Thymus (tissue), 11 donors: Measurements from ENCODE around the gene SRP68. TPM values are rescaled to one million over a fixed set of nuclear protein-coding genes. Genes with fewer than 3 reads are reported as not detected.

Experiments used
- DNase-seq, 9 donors: peaks; one replicate each; pipeline ENCODE4 v3.0.0-alpha.2; 2013; ENCODE audit warnings: low spot score in 9 of 9, low read depth in 6 of 9, missing footprints in 1 of 9
- H3K27ac ChIP-seq, 2 donors: one replicate each; pipeline ENCODE4 v1.5.1; 2013; ENCODE audit warnings: control low read depth in 1 of 2, low read depth in 1 of 2, low read length in 1 of 2, mild to moderate bottlenecking in 1 of 2, moderate library complexity in 1 of 2
- H3K27me3 ChIP-seq, 2 donors: one replicate each; pipeline ENCODE4 v1.5.1; 2013; ENCODE audit warnings: low read length in 1 of 2; ENCODE audit not compliant: control insufficient read depth in 2 of 2, insufficient read depth in 1 of 2
- H3K36me3 ChIP-seq, 2 donors: one replicate each; pipeline ENCODE4 v1.5.1; 2013; ENCODE audit warnings: low read length in 1 of 2, mild to moderate bottlenecking in 1 of 2, moderate library complexity in 1 of 2; ENCODE audit not compliant: control insufficient read depth in 2 of 2, insufficient read depth in 2 of 2
- H3K4me1 ChIP-seq, 2 donors: one replicate each; pipeline ENCODE4 v1.5.1; 2013; ENCODE audit warnings: low read length in 2 of 2; ENCODE audit not compliant: control insufficient read depth in 2 of 2, insufficient read depth in 2 of 2
- H3K4me3 ChIP-seq, 2 donors: one replicate each; pipeline ENCODE4 v1.5.1; 2013; ENCODE audit warnings: low read length in 2 of 2, control low read depth in 1 of 2, mild to moderate bottlenecking in 1 of 2
- H3K9me3 ChIP-seq, 2 donors: one replicate each; pipeline ENCODE4 v1.5.1; 2013; ENCODE audit warnings: low read length in 1 of 2, mild to moderate bottlenecking in 1 of 2; ENCODE audit not compliant: control insufficient read depth in 2 of 2, insufficient read depth in 1 of 2
- WGBS: extraction: QIAGEN DNeasy Blood & Tissue Kit; methylation state at CpG from one replicate; pipeline ENCODE4 v1.1.7; 2013; 5-methylcytosine and 5-hydroxymethylcytosine counted together
- polyA plus RNA-seq: library from polyadenylated mRNA; stranded (reverse); fragments of 200-250 nt; gene quantifications from one replicate; pipeline ENCODE4 v1.2.3, GENCODE V29; 2013
- total RNA-seq: library from RNA; stranded (reverse); fragments of 120-200 nt; gene quantifications from one replicate; pipeline ENCODE4 v1.2.4, GENCODE V29; 2013
- donor health status: healthy.

The SRP68 gene
- total and polyA plus RNA-seq, 2 donors, result 19.9 to 47.6 TPM

- WGBS, result 96% methylated on average over 17 of the region's 17 CpGs
- no peaks in the 10 kb centered on the region for H3K9me3 ChIP-seq
- no peaks in the 10 kb centered on the region for H3K27me3 ChIP-seq
- no peak overlapping the region for H3K4me3 ChIP-seq
- DNase-seq, result no peak
- no peak overlapping the region for H3K27ac ChIP-seq
- peaks cover 66 to 85% of the 10 kb centered on the region in 2 donors for H3K36me3 ChIP-seq
- no peaks in the 10 kb centered on the region for H3K4me1 ChIP-seq
Observed at GRCh38 chr17:76053246-76054111, 18.8 kb downstream of the SRP68 start.

GRCh38 chr17:76051561-76051960, 20.8 kb downstream of the SRP68 start:
- Histone ChIP-seq H3K27ac (no peak overlapping the region), H3K36me3 (peaks cover 68 to 83% of the 10 kb centered on the region in 2 donors), H3K9me3 (no peaks in the 10 kb centered on the region), H3K27me3 (no peaks in the 10 kb centered on the region), H3K4me1 (no peaks in the 10 kb centered on the region), H3K4me3 (no peak overlapping the region)
- no peak for DNase-seq
- WGBS, result 98% methylated on average over 6 of the region's 6 CpGs

GRCh38 chr17:76050538-76051467, 21.5 kb downstream of the SRP68 start:
- WGBS, result 98% methylated on average over 11 of the region's 11 CpGs
- Histone ChIP-seq H3K9me3 (no peaks in the 10 kb centered on the region), H3K27me3 (no peaks in the 10 kb centered on the region), H3K36me3 (peaks cover 68 to 83% of the 10 kb centered on the region in 2 donors), H3K4me3 (no peak overlapping the region), H3K27ac (no peak overlapping the region), H3K4me1 (no peaks in the 10 kb centered on the region)
- DNase-seq, result no peak

DNA sequence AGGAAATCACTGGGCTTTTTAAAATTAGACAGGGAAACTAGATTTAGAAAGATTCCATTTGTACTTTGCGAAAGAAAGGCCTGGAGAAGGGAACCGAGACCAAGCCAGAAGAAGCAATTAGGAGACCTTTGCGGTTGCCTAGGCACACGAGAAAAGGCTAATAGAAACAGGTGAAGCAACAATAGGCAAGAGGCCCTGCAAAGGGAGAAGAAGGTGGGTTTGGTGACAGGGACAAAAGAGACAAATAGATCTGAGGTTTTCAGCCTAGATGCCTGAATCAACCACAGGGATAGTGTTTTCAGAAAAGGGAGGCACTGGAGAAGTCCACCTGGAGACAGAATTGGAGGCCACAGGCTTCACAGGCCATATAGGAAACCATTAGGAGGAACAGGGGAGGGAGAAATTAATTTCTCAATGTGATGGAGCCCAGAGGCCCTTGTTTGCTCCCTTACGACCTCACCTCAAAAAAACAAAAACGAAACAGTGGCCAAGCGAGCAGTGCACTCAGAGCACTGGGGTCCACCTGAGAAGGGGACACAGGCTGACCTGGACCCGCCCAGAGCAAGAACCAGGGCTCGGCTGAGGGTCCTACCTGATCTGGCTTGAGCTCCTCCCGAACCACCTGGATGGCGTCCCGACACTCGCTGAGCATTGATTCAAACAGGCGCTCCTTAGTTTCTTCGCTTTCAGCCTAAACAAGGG, 22.3 kb downstream of the SRP68 start:
- no peak for DNase-seq
- Histone ChIP-seq H3K4me3 (no peak overlapping the region), H3K4me1 (no peaks in the 10 kb centered on the region), H3K36me3 (peaks cover 69 to 87% of the 10 kb centered on the region in 2 donors), H3K9me3 (no peaks in the 10 kb centered on the region), H3K27ac (no peak overlapping the region), H3K27me3 (no peaks in the 10 kb centered on the region)
- WGBS, result 97% methylated on average over 15 of the region's 15 CpGs

DNA sequence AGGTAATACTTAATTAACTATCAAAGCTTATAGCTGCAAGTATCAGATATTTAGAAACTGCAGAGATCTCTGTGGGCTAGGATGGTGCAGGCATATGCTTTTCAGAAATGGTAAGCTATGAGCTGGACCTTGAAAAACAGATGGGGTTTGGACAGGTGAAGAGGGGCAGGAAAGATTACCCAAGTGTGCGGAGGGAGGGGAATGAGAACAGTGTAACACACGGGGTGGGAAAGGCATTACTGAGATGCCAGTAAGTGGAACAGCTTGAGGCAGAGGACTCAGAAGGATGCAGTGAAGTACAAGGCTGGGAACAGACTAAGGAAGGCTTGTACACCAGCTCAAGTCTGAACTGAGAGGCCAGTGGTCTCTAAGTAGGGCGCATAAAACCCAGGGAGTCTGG, 23.1 kb downstream of the SRP68 start:
- no peak overlapping the region for H3K27ac ChIP-seq
- H3K9me3 ChIP-seq, result no peaks in the 10 kb centered on the region
- no peak for DNase-seq
- 98% methylated on average over 3 of the region's 3 CpGs for WGBS
- H3K36me3 ChIP-seq, result peaks cover 76 to 90% of the 10 kb centered on the region in 2 donors
- no peaks in the 10 kb centered on the region for H3K4me1 ChIP-seq
- H3K4me3 ChIP-seq, result no peak overlapping the region
- no peaks in the 10 kb centered on the region for H3K27me3 ChIP-seq

- H3K27me3 ChIP-seq, result no peaks in the 10 kb centered on the region
- H3K9me3 ChIP-seq, result no peaks in the 10 kb centered on the region
- no peak overlapping the region for H3K4me3 ChIP-seq
- H3K4me1 ChIP-seq, result no peaks in the 10 kb centered on the region
- no peak overlapping the region for H3K27ac ChIP-seq
- no peak for DNase-seq
- 84% methylated on average over 9 of the region's 9 CpGs for WGBS
- H3K36me3 ChIP-seq, result peaks cover 76 to 90% of the 10 kb centered on the region in 2 donors
Observed at GRCh38 chr17:76048711-76049110, 23.6 kb downstream of the SRP68 start.

DNA sequence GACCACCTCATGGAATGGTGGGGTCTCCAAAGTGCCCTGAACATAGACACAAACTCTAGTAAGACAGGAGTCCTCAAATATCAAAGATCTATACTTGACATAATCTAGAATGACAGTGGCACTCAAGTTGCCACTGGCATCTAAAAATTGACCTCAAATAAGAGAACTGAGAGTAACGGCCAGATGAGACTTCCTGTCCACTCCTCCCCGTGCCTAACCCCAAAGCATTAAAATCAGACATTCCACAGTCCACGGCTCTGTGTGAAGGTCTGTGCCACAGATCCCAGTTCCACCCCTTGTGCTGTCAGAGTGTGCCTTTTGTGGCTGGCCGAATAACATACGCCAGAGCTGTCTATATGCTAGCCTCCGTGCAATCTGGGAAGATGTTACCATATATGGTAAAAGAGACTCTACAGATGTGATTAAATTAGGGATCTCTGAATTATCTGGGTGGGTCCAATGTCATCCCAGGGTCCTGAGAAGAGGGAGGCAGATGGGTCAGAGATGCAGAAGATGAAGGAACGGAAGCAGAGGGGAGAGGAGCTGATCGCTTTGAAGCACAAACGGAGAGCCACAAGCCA, 24.2 kb downstream of the SRP68 start:
- no peak for DNase-seq

GRCh38 chr17:76046064-76046463, 26.3 kb downstream of the SRP68 start:
- peaks cover 90 to 94% of the 10 kb centered on the region in 2 donors for H3K36me3 ChIP-seq
- no peak overlapping the region for H3K4me3 ChIP-seq
- no peak overlapping the region for H3K27ac ChIP-seq
- H3K4me1 ChIP-seq, result no peaks in the 10 kb centered on the region
- DNase-seq, result no peak
- H3K27me3 ChIP-seq, result no peaks in the 10 kb centered on the region
- 94% methylated on average over 8 of the region's 8 CpGs for WGBS
- H3K9me3 ChIP-seq, result no peaks in the 10 kb centered on the region

More for the DNA sequence above, 24.2 kb downstream of the SRP68 start:
- Histone ChIP-seq H3K9me3 (no peaks in the 10 kb centered on the region), H3K36me3 (peaks cover 76 to 90% of the 10 kb centered on the region in 2 donors), H3K27me3 (no peaks in the 10 kb centered on the region), H3K27ac (no peak overlapping the region), H3K4me1 (no peaks in the 10 kb centered on the region), H3K4me3 (no peak overlapping the region)
- 95% methylated on average over 9 of the region's 9 CpGs for WGBS
